HepG2 (cell line): ENCODE measurements around the gene CISD3. TPM values are rescaled to one million over a fixed set of nuclear protein-coding genes. Genes with fewer than 3 reads are reported as not detected.
A peak's percentile ranks its signal among the peaks of the same experiment; 100 is the strongest.

ENCODE experiments used
- BATF2 ChIP-seq: sonication (generic); formaldehyde crosslinking; IDR thresholded peaks from 2 replicates; pipeline ENCODE4 v1.8.0; 2022; ENCODE audit warnings: mild to moderate bottlenecking, missing genetic modification reagents, moderate library complexity
- CREBL2 ChIP-seq: sonication (generic); formaldehyde crosslinking; IDR thresholded peaks from 2 replicates; pipeline ENCODE4 v1.8.1; 2023; ENCODE audit warnings: missing genetic modification reagents, mild to moderate bottlenecking, borderline replicate concordance
- HMG20A ChIP-seq: IDR thresholded peaks from 2 replicates; pipeline ENCODE4 v1.6.1; 2016; ENCODE audit warnings: borderline replicate concordance
- KDM4B ChIP-seq: sonication (generic); formaldehyde crosslinking; IDR thresholded peaks from 2 replicates; pipeline ENCODE4 v1.4.0; 2020; ENCODE audit warnings: missing genetic modification reagents
- MZF1 ChIP-seq: sonication (generic); formaldehyde crosslinking; IDR thresholded peaks from 2 replicates; pipeline ENCODE4 v1.8.1; 2023; ENCODE audit warnings: mild to moderate bottlenecking, missing genetic modification reagents, borderline replicate concordance
- RBM39 ChIP-seq: fragments of 200-400 bp; formaldehyde crosslinking; IDR thresholded peaks from one replicate; pipeline ENCODE4 v1.6.1; 2018; ENCODE audit warnings: antibody characterized with exemption, mild to moderate bottlenecking, low read depth, low read length; ENCODE audit not compliant: poor library complexity, severe bottlenecking
- SMAD1 ChIP-seq: sonication (generic); formaldehyde crosslinking; IDR thresholded peaks from 2 replicates; pipeline ENCODE4 v1.4.0; 2020; ENCODE audit warnings: missing genetic modification reagents, low read depth, mild to moderate bottlenecking, borderline replicate concordance
- THAP9 ChIP-seq: sonication (generic); formaldehyde crosslinking; IDR thresholded peaks from 2 replicates; pipeline ENCODE4; 2020; ENCODE audit warnings: missing genetic modification reagents, mild to moderate bottlenecking, borderline replicate concordance
- ZBTB25 ChIP-seq: IDR thresholded peaks from 2 replicates; pipeline ENCODE4 v1.6.1; 2018; ENCODE audit warnings: missing genetic modification reagents
- ZNF12 ChIP-seq: sonication (generic); formaldehyde crosslinking; IDR thresholded peaks from 2 replicates; pipeline ENCODE4 v1.5.0; 2020; ENCODE audit warnings: missing genetic modification reagents
- ZNF546 ChIP-seq: sonication (generic); formaldehyde crosslinking; conservative IDR thresholded peaks from 2 replicates; pipeline ENCODE4 v1.8.1; 2023; ENCODE audit warnings: mild to moderate bottlenecking, missing genetic modification reagents
- ZNF562 ChIP-seq: sonication (generic); formaldehyde crosslinking; IDR thresholded peaks from 2 replicates; pipeline ENCODE4 v1.8.0; 2022; ENCODE audit warnings: missing genetic modification reagents, borderline replicate concordance
- ZNF780A ChIP-seq: sonication (generic); formaldehyde crosslinking; IDR thresholded peaks from 2 replicates; pipeline ENCODE4 v1.8.0; 2022; ENCODE audit warnings: mild to moderate bottlenecking, missing genetic modification reagents, moderate library complexity
- ZNF782 ChIP-seq: sonication (generic); formaldehyde crosslinking; IDR thresholded peaks from 2 replicates; pipeline ENCODE4 v1.4.0; 2020; ENCODE audit warnings: missing genetic modification reagents, mild to moderate bottlenecking, borderline replicate concordance
- ZNF800 ChIP-seq: sonication (generic); formaldehyde crosslinking; IDR thresholded peaks from 2 replicates; pipeline ENCODE4 v1.4.0; 2020; ENCODE audit warnings: missing genetic modification reagents
- ZSCAN21 ChIP-seq: sonication (generic); formaldehyde crosslinking; IDR thresholded peaks from 2 replicates; pipeline ENCODE4 v1.8.0; 2022; ENCODE audit warnings: mild to moderate bottlenecking, missing genetic modification reagents, moderate library complexity, borderline replicate concordance
- ZXDC ChIP-seq: sonication (generic); formaldehyde crosslinking; IDR thresholded peaks from 2 replicates; pipeline ENCODE4 v1.5.0; 2020; ENCODE audit warnings: mild to moderate bottlenecking, missing genetic modification reagents
- polyA plus RNA-seq, 8 experiments: library from polyadenylated mRNA; depleted of rRNA in 3 of 8; stranded (reverse) in 7 of 8; unstranded in 1 of 8; fragments of >200 nt; fragmentation: Illumina TruSeq in 4 of 8; extraction: Trizol in 4 of 8; gene quantifications; 2 replicates each; pipeline versions ENCODE4 v1.2.1 to v1.2.3, GENCODE V29; 2011 to 2016; ENCODE audit warnings: low read depth in 4 of 8, missing spikeins in 1 of 8, mixed read lengths in 1 of 8; ENCODE audit not compliant: insufficient read depth in 1 of 8
- total RNA-seq, 5 experiments: library from RNA; depleted of rRNA; stranded (reverse); fragments of >200 nt; fragmentation: Illumina TruSeq; extraction: Trizol; gene quantifications; 2 replicates each; pipeline ENCODE4 v1.2.3, GENCODE V29; 2016; ENCODE audit warnings: low read depth in 1 of 5

The CISD3 gene
- total and polyA plus RNA-seq, 2 of the 13 experiments (the other 11 are each of a cell fraction or from before 2014, with no cell fraction given): 30.0 to 34.1 TPM

GRCh38 chr17:38703742-38704605 lies 26.2 kb upstream of the CISD3 start (continued):
- no peak; the same call in 1 of the 2 replicates for TF ChIP-seq ZNF800
- 0 out of 2 replicates have a peak, but pooled peaks have one; percentile 52 for TF ChIP-seq ZNF780A (CRISPR knock-in tag)
- TF ChIP-seq ZNF12 (CRISPR knock-in tag): peak; percentile 80
- TF ChIP-seq KDM4B (CRISPR knock-in tag): peak; percentile 98
- TF ChIP-seq RBM39: peak; percentile 96
- TF ChIP-seq MZF1 (CRISPR knock-in tag): no peak
- peak; percentile 71; the same call in 1 of the 2 replicates for TF ChIP-seq BATF2 (CRISPR knock-in tag)
- TF ChIP-seq ZXDC (CRISPR knock-in tag): peak; percentile 90
- peak; percentile 77; the same call in 1 of the 2 replicates for TF ChIP-seq THAP9 (CRISPR knock-in tag)
- no peak; the same call in 1 of the 2 replicates for TF ChIP-seq SMAD1 (CRISPR knock-in tag)
- TF ChIP-seq ZNF546 (CRISPR knock-in tag): 0 out of 2 replicates have a peak, but pooled peaks have one; percentile 69
- TF ChIP-seq ZNF562 (CRISPR knock-in tag): peak; percentile 59; the same call in 1 of the 2 replicates
- TF ChIP-seq HMG20A (CRISPR knock-in tag): peak; percentile 95
- no peak for TF ChIP-seq CREBL2
- peak; percentile 99 for TF ChIP-seq ZBTB25 (CRISPR knock-in tag)
- TF ChIP-seq ZNF782 (CRISPR knock-in tag): no peak; the same call in 1 of the 2 replicates
- peak; percentile 20; the same call in 1 of the 2 replicates for TF ChIP-seq ZSCAN21 (CRISPR knock-in tag)
